HL-60 (cell line): Measurements from ENCODE around the gene PYM1.

Source experiments
- DNase-seq, 2 experiments: peaks; one replicate each; pipeline ENCODE4 v3.0.0-alpha.2; 2010 to 2020; ENCODE audit warnings: low read depth in 1 of 2, low spot score in 1 of 2
- H3K27ac ChIP-seq: fragments of 250-450 bp; sonication (Bioruptor Pico); replicated peaks from 2 replicates; pipeline ENCODE4 v1.5.1; 2020; ENCODE audit warnings: mild to moderate bottlenecking, moderate library complexity
- H3K27me3 ChIP-seq: fragments of 250-450 bp; sonication (Bioruptor Pico); 2 replicates; pipeline ENCODE4 v1.5.1; 2021; ENCODE audit warnings: mild to moderate bottlenecking, moderate library complexity; ENCODE audit not compliant: insufficient read depth, poor library complexity, severe bottlenecking
- H3K4me3 ChIP-seq: replicated peaks from 2 replicates; pipeline ENCODE4 v1.5.1; 2011; ENCODE audit warnings: mild to moderate bottlenecking, control low read depth, low read length; ENCODE audit not compliant: insufficient read depth
- CTCF ChIP-seq: IDR thresholded peaks from one replicate; pipeline ENCODE4 v1.5.1; 2011; ENCODE audit warnings: low read length, control low read depth, inconsistent platforms; ENCODE audit not compliant: insufficient read depth
- GABPA ChIP-seq: IDR thresholded peaks from 2 replicates; pipeline ENCODE4 v1.6.1; 2012; ENCODE audit warnings: low read depth
- POLR2AphosphoS5 ChIP-seq: IDR thresholded peaks from 2 replicates; pipeline ENCODE4 v1.6.1; 2012; ENCODE audit warnings: low read depth
- REST ChIP-seq: IDR thresholded peaks from 2 replicates; pipeline ENCODE4 v1.6.1; 2012; ENCODE audit warnings: low read depth; ENCODE audit not compliant: insufficient replicate concordance
- SPI1 ChIP-seq: IDR thresholded peaks from 2 replicates; pipeline ENCODE4 v1.6.1; 2012; ENCODE audit warnings: low read depth, mild to moderate bottlenecking, borderline replicate concordance

PYM1 gene

GRCh38 chr12:55969356-55969755, 41.7 kb upstream of the PYM1 start:
- no peak for DNase-seq
- no peaks in the 10 kb centered on the region for H3K27me3 ChIP-seq
- no peak for TF ChIP-seq SPI1
- TF ChIP-seq CTCF: no peak
- no peak for TF ChIP-seq GABPA
- TF ChIP-seq POLR2AphosphoS5: no peak
- no peak for TF ChIP-seq REST
- H3K27ac ChIP-seq: no peak overlapping the region
- H3K4me3 ChIP-seq: no peak overlapping the region

GRCh38 chr12:55966408-55967281, 39.0 kb upstream of the PYM1 start, which contains the start of gene CDK2:
Gene CDK2, plus strand, starts transcription at chr12:55966830. Its CDS starts 179 bp downstream, at chr12:55967009.
- TF ChIP-seq REST: peak; percentile 47
- TF ChIP-seq POLR2AphosphoS5: peak; percentile 52; the same call in 1 of the 2 replicates
- TF ChIP-seq SPI1: no peak
- peak; percentile 41; the same call in 1 of the 2 replicates for TF ChIP-seq GABPA
- TF ChIP-seq CTCF: no peak
- H3K27me3 ChIP-seq: no peaks in the 10 kb centered on the region
- DNase-seq: peak; percentile 59 to 89
- H3K4me3 ChIP-seq: peak within 1 kb of the TSS; percentile 95
- H3K27ac ChIP-seq: peak within 1 kb of the TSS; percentile 70

GRCh38 chr12:55965941-55966407, 38.3 kb upstream of the PYM1 start, which contains the start of gene PMEL:
Gene PMEL, minus strand, starts transcription at chr12:55966042. Its CDS starts 31 bp downstream, at chr12:55966011.
- no peak for DNase-seq

More at GRCh38 chr12:55965941-55966407, 38.3 kb upstream of the PYM1 start, which contains the start of gene PMEL:
- H3K27me3 ChIP-seq: no peaks in the 10 kb centered on the region
- peak within 1 kb of the TSS; percentile 95 for H3K4me3 ChIP-seq
- no peak for TF ChIP-seq CTCF
- no peak for TF ChIP-seq POLR2AphosphoS5
- no peak for TF ChIP-seq GABPA
- TF ChIP-seq SPI1: no peak
- TF ChIP-seq REST: no peak
- H3K27ac ChIP-seq: peak within 1 kb of the TSS; percentile 70
